Common myeloid progenitor, CD34-positive (primary cell): Measurements from ENCODE around the gene ZNF532.

ENCODE experiments used
- CTCF ChIA-PET: fragments of 350-600 bp; sonication (Branson Sonifier 250); formaldehyde crosslinking; loops from one replicate; lab custom pipeline; 2021; ENCODE audit warnings: antibody characterized with exemption; lab: Charles Lee
- POLR2A ChIA-PET: fragments of 350-600 bp; sonication (Branson Sonifier 250); formaldehyde crosslinking; loops from one replicate; lab custom pipeline; 2021; ENCODE audit warnings: antibody characterized with exemption; lab: Charles Lee
- DNase-seq, 3 donors: peaks; one replicate each; pipeline versions ENCODE4 v3.0.0 to v3.0.0-alpha.2; 2013
- H3K27ac ChIP-seq, 2 experiments: 1 replicate in 1 of 2; 2 replicates in 1 of 2; pipeline ENCODE4 v1.7.0; 2013; ENCODE audit warnings: inconsistent platforms in 2 of 2, low read length in 2 of 2, mild to moderate bottlenecking in 2 of 2, low read depth in 1 of 2, moderate library complexity in 1 of 2; ENCODE audit not compliant: severe bottlenecking in 2 of 2, insufficient read depth in 1 of 2, poor library complexity in 1 of 2
- H3K27me3 ChIP-seq, 5 experiments: replicated peaks in 2 of 5; 1 replicate in 3 of 5; 2 replicates in 2 of 5; pipeline versions ENCODE4 v1.6.1 to v1.7.0; 2013; ENCODE audit warnings: low read length in 4 of 5, mild to moderate bottlenecking in 2 of 5, moderate library complexity in 2 of 5, inconsistent platforms in 1 of 5; ENCODE audit not compliant: insufficient read depth in 5 of 5, control insufficient read depth in 4 of 5
- H3K36me3 ChIP-seq, 4 experiments: 1 replicate in 2 of 4; 2 replicates in 2 of 4; pipeline versions ENCODE4 v1.6.1 to v1.7.0; 2013; ENCODE audit warnings: low read length in 3 of 4, control low read depth in 1 of 4, mild to moderate bottlenecking in 1 of 4; ENCODE audit not compliant: control insufficient read depth in 4 of 4, insufficient read depth in 4 of 4
- H3K4me1 ChIP-seq, 4 experiments: 1 replicate in 3 of 4; 2 replicates in 1 of 4; pipeline versions ENCODE4 v1.6.1 to v1.7.1; 2013; ENCODE audit warnings: low read length in 3 of 4, mild to moderate bottlenecking in 3 of 4, control low read depth in 1 of 4, inconsistent platforms in 1 of 4, moderate library complexity in 1 of 4; ENCODE audit not compliant: control insufficient read depth in 4 of 4, insufficient read depth in 4 of 4; ENCODE audit errors: control extremely low read depth in 1 of 4
- H3K4me3 ChIP-seq, 7 experiments: 1 replicate in 4 of 7; 2 replicates in 3 of 7; pipeline versions ENCODE4 v1.5.1 to v1.7.0; 2013; ENCODE audit warnings: mild to moderate bottlenecking in 7 of 7, low read length in 6 of 7, moderate library complexity in 6 of 7, inconsistent platforms in 2 of 7, low read depth in 2 of 7, control low read depth in 1 of 7; ENCODE audit not compliant: insufficient read depth in 4 of 7, control insufficient read depth in 1 of 7; ENCODE audit errors: extremely low read depth in 1 of 7
- H3K9me3 ChIP-seq, 5 experiments: 1 replicate in 4 of 5; 2 replicates in 1 of 5; pipeline versions ENCODE4 v1.6.1 to v1.7.1; 2013; ENCODE audit warnings: low read length in 4 of 5, mild to moderate bottlenecking in 2 of 5, inconsistent platforms in 1 of 5, low read depth in 1 of 5, moderate library complexity in 1 of 5; ENCODE audit not compliant: control insufficient read depth in 4 of 5, insufficient read depth in 2 of 5; ENCODE audit errors: control extremely low read depth in 1 of 5
- WGBS: methylation state at CpG from one replicate; pipeline ENCODE4 v1.1.5; 2013; ENCODE audit not compliant: insufficient coverage; 5-methylcytosine and 5-hydroxymethylcytosine counted together

The ZNF532 gene

GRCh38 chr18:58997811-58998337 lies 133.2 kb downstream of the ZNF532 start:
- H3K27ac ChIP-seq, result no peak overlapping the region

GRCh38 chr18:58998401-58999203 lies 133.9 kb downstream of the ZNF532 start:
- ChIA-PET POLR2A (no interaction called here), CTCF (no interaction called here)
- H3K36me3 ChIP-seq, result no peaks in the 10 kb centered on the region
- no peak overlapping the region for H3K27ac ChIP-seq
- no peak overlapping the region for H3K4me3 ChIP-seq
- peaks cover 0 to 1% (median 0%) of the 10 kb centered on the region in 4 experiments for H3K4me1 ChIP-seq
- WGBS, result 96% methylated on average over 11 of the region's 13 CpGs
- no peaks in the 10 kb centered on the region for H3K27me3 ChIP-seq
- DNase-seq, result no peak
- H3K9me3 ChIP-seq, result no peaks in the 10 kb centered on the region

More at GRCh38 chr18:58997811-58998337, 133.2 kb downstream of the ZNF532 start:
- no peaks in the 10 kb centered on the region for H3K27me3 ChIP-seq
- peaks cover 0 to 5% (median 0%) of the 10 kb centered on the region in 4 experiments for H3K4me1 ChIP-seq
- no peaks in the 10 kb centered on the region for H3K36me3 ChIP-seq
- ChIA-PET POLR2A (no interaction called here), CTCF (interaction anchor here (0.7 kb wide), 2 partner anchors 195 to 494 kb away, joined by 3 read pairs; no protein-coding TSS in a partner anchor)
- no CpG with 5 or more reads among the region's 4 CpGs for WGBS
- no peak overlapping the region for H3K4me3 ChIP-seq
- no peaks in the 10 kb centered on the region for H3K9me3 ChIP-seq
- DNase-seq, result no peak

- CTCF ChIA-PET, result no interaction called here
- DNase-seq, result no peak
- 93% methylated on average over 3 of the region's 3 CpGs for WGBS
- POLR2A ChIA-PET, result no interaction called here
- no peak overlapping the region for H3K4me3 ChIP-seq
- H3K27me3 ChIP-seq, result no peaks in the 10 kb centered on the region
- H3K4me1 ChIP-seq, result no peaks in the 10 kb centered on the region
- no peaks in the 10 kb centered on the region for H3K9me3 ChIP-seq
- no peak overlapping the region for H3K27ac ChIP-seq
- no peaks in the 10 kb centered on the region for H3K36me3 ChIP-seq
These were observed 136.5 kb downstream of the ZNF532 start for GRCh38 chr18:59001166-59001565.

- WGBS, result 100% methylated on average over 2 of the region's 3 CpGs
- Histone ChIP-seq H3K4me1 (no peaks in the 10 kb centered on the region), H3K4me3 (no peak overlapping the region), H3K27ac (no peak overlapping the region), H3K27me3 (no peaks in the 10 kb centered on the region), H3K9me3 (no peaks in the 10 kb centered on the region), H3K36me3 (no peaks in the 10 kb centered on the region)
- POLR2A ChIA-PET, result no interaction called here
- no peak for DNase-seq
- CTCF ChIA-PET, result no interaction called here
These were observed 137.0 kb downstream of the ZNF532 start for GRCh38 chr18:59001721-59002120.

- DNase-seq, result no peak
- Histone ChIP-seq H3K27ac (no peak overlapping the region), H3K4me3 (no peak overlapping the region), H3K4me1 (no peaks in the 10 kb centered on the region), H3K36me3 (no peaks in the 10 kb centered on the region), H3K9me3 (no peaks in the 10 kb centered on the region), H3K27me3 (no peaks in the 10 kb centered on the region)
- POLR2A ChIA-PET, result no interaction called here
- WGBS, result 98% methylated on average over 5 of the region's 7 CpGs
- CTCF ChIA-PET, result no interaction called here
These were observed 138.4 kb downstream of the ZNF532 start for GRCh38 chr18:59002974-59003594.

- WGBS, result 79% methylated on average over 3 of the region's 3 CpGs
- Histone ChIP-seq H3K9me3 (no peaks in the 10 kb centered on the region), H3K36me3 (no peaks in the 10 kb centered on the region), H3K4me3 (no peak overlapping the region), H3K27me3 (no peaks in the 10 kb centered on the region), H3K27ac (no peak overlapping the region), H3K4me1 (no peaks in the 10 kb centered on the region)
- ChIA-PET CTCF (no interaction called here), POLR2A (no interaction called here)
- no peak for DNase-seq
These were observed 140.6 kb downstream of the ZNF532 start for GRCh38 chr18:59005262-59005661.

- no peaks in the 10 kb centered on the region for H3K9me3 ChIP-seq
- H3K27me3 ChIP-seq, result no peaks in the 10 kb centered on the region
- WGBS, result 90% methylated on average over 3 of the region's 3 CpGs
- CTCF ChIA-PET, result no interaction called here
- no peaks in the 10 kb centered on the region for H3K4me1 ChIP-seq
- DNase-seq, result no peak
- POLR2A ChIA-PET, result no interaction called here
- H3K4me3 ChIP-seq, result no peak overlapping the region
- no peaks in the 10 kb centered on the region for H3K36me3 ChIP-seq
- no peak overlapping the region for H3K27ac ChIP-seq
These were observed 141.9 kb downstream of the ZNF532 start for GRCh38 chr18:59006461-59007067.
